Fibroblast of villous mesenchyme (primary cell): Measurements from ENCODE around the gene ATP11C. TPM values are rescaled to one million over a fixed set of nuclear protein-coding genes. Genes with fewer than 3 reads are reported as not detected.
A peak's percentile ranks its signal among the peaks of the same experiment; 100 is the strongest.

ENCODE experiments used
- DNase-seq: peaks from one replicate; pipeline ENCODE4 v3.0.0-alpha.2; 2010; ENCODE audit warnings: low read depth
- H3K4me3 ChIP-seq: 2 replicates; pipeline ENCODE4 v1.5.1; 2011; ENCODE audit warnings: low read depth, mild to moderate bottlenecking, low read length
- CTCF ChIP-seq: IDR thresholded peaks from 2 replicates; pipeline ENCODE4 v1.5.1; 2012; ENCODE audit warnings: low read depth, mild to moderate bottlenecking, low read length; ENCODE audit not compliant: insufficient read depth
- total RNA-seq: library from RNA; depleted of rRNA; stranded (reverse); fragments of >200 nt; gene quantifications from 2 replicates; pipeline ENCODE4 v1.2.3, GENCODE V29; 2012

The ATP11C gene
- total RNA-seq, 1 donor = 81.6 TPM

- no peak overlapping the region for H3K4me3 ChIP-seq
- no peak for TF ChIP-seq CTCF
- no peak for DNase-seq
Measured at GRCh38 chrX:139889760-139890159, 43.1 kb downstream of the ATP11C start.

- no peak for DNase-seq
- no peak overlapping the region for H3K4me3 ChIP-seq
- no peak for TF ChIP-seq CTCF
Measured at GRCh38 chrX:139883984-139884383, 48.9 kb downstream of the ATP11C start.

- DNase-seq = no peak
- no peak for TF ChIP-seq CTCF
- H3K4me3 ChIP-seq = no peak overlapping the region
Measured at GRCh38 chrX:139882299-139882698, 50.6 kb downstream of the ATP11C start.

GRCh38 chrX:139881572-139881971 lies 51.3 kb downstream of the ATP11C start:
- DNase-seq = peak; percentile 75
- no peak overlapping the region for H3K4me3 ChIP-seq
- TF ChIP-seq CTCF = no peak

GRCh38 chrX:139881130-139881529 lies 51.7 kb downstream of the ATP11C start:
- DNase-seq = peak; percentile 80
- no peak for TF ChIP-seq CTCF
- H3K4me3 ChIP-seq = no peak overlapping the region

GRCh38 chrX:139877710-139878414 lies 55.0 kb downstream of the ATP11C start:
- no peak for DNase-seq
- TF ChIP-seq CTCF = no peak
- no peak overlapping the region for H3K4me3 ChIP-seq

- DNase-seq = no peak
- TF ChIP-seq CTCF = no peak
- no peak overlapping the region for H3K4me3 ChIP-seq
Measured at GRCh38 chrX:139875841-139876240, 57.0 kb downstream of the ATP11C start.
